Psoas muscle (tissue), 8 donors: Measurements from ENCODE around the gene GPR35. TPM values are rescaled to one million over a fixed set of nuclear protein-coding genes. Genes with fewer than 3 reads are reported as not detected.
A peak's percentile ranks its signal among the peaks of the same experiment; 100 is the strongest.
"Not testable (repeated sequence)": the region's sequence is repeated elsewhere in the genome, so short reads cannot be mapped to it uniquely, and the experiment has no call there.

ENCODE experiments used
- ATAC-seq, 4 donors: fragments of 200-7000 bp; cut with Tn5 transposase; one replicate each; pipeline ENCODE4 v1.9.1; 2020; ENCODE audit warnings: moderate library complexity in 3 of 4, mild to moderate bottlenecking in 2 of 4
- DNase-seq, 2 donors: peaks; one replicate each; pipeline ENCODE4 v3.0.0-alpha.2; 2020
- H3K27ac ChIP-seq: fragments of 200-600 bp; one replicate; pipeline ENCODE4 v1.8.0; 2022
- H3K27me3 ChIP-seq, 3 donors: fragments of 200-600 bp in 1 of 3; one replicate each; pipeline versions ENCODE4 v1.6.1 to v1.8.0; 2013 to 2022; ENCODE audit warnings: low read length in 2 of 3, mild to moderate bottlenecking in 2 of 3, moderate library complexity in 1 of 3; ENCODE audit not compliant: insufficient read depth in 3 of 3
- H3K36me3 ChIP-seq, 2 donors: fragments of 200-600 bp in 1 of 2; one replicate each; pipeline versions ENCODE4 v1.6.1 to v1.8.0; 2013 to 2022; ENCODE audit warnings: low read depth in 1 of 2, mild to moderate bottlenecking in 1 of 2, moderate library complexity in 1 of 2; ENCODE audit not compliant: insufficient read depth in 1 of 2
- H3K4me1 ChIP-seq: fragments of 200-600 bp; one replicate; pipeline ENCODE4 v1.8.0; 2022
- H3K4me3 ChIP-seq: fragments of 200-600 bp; one replicate; pipeline ENCODE4 v1.8.0; 2022; ENCODE audit warnings: mild to moderate bottlenecking
- H3K9me3 ChIP-seq: fragments of 200-600 bp; one replicate; pipeline ENCODE4 v1.8.0; 2022
- CTCF ChIP-seq: fragments of 200-600 bp; IDR thresholded peaks from one replicate; pipeline ENCODE4 v1.8.0; 2022; ENCODE audit warnings: antibody characterized with exemption
- WGBS, 3 donors: extraction: QIAGEN DNeasy Blood & Tissue Kit; methylation state at CpG; one replicate each; pipeline versions ENCODE4 v1.1.6 to v1.1.7; 2013; 5-methylcytosine and 5-hydroxymethylcytosine counted together
- intact Hi-C, 2 donors: fragments of 100-400 bp; cut with DNase I; formaldehyde crosslinking; loops; one replicate each; pipeline versions ENCODE4 v1.11.0 to v1.14.2; 2022
- polyA plus RNA-seq, 3 donors: library from polyadenylated mRNA; stranded (reverse); fragments of 200-250 nt; gene quantifications; one replicate each; pipeline ENCODE4 v1.2.3, GENCODE V29; 2013
- total RNA-seq, 4 donors: library from RNA; stranded (reverse); fragmentation: NEBNext Ultra II Directional in 2 of 4; extraction: Animal tissue kit (Norgen Biotek cat#: 25700) in 2 of 4; gene quantifications; one replicate each; pipeline versions ENCODE4 v1.2.1 to v1.2.4, GENCODE V29; 2021 to 2023
- donor health status: healthy with polysubstance abuse.
- donor health status: DM: no; HTN: no; CAD: no; lungs with moderate emphysema.
- donor health status: Bipolar disorder and iron deficiency.
- donor health status: healthy.
- donor health status: DM: yes; HTN: yes; CAD: no.
- donor health status: DM: no; HTN: no; CAD: no.
- donor health status: DM: no; HTN: no; CAD: no.
- donor health status: DM: yes; HTN: yes; CAD: no.

Gene GPR35
- total and polyA plus RNA-seq, 7 donors, result 0.30 to 0.92 (median 0.58) TPM

GRCh38 chr2:240670402-240670801 is 45.1 kb downstream of the GPR35 start:
- H3K4me1 ChIP-seq, result no peaks in the 10 kb centered on the region
- no peak for DNase-seq
- H3K27me3 ChIP-seq, result peaks cover 0 to 16% (median 0%) of the 10 kb centered on the region in 3 donors
- intact Hi-C loops, result no loop called here
- H3K4me3 ChIP-seq, result no peak overlapping the region
- H3K36me3 ChIP-seq, result no peaks in the 10 kb centered on the region
- no peak for TF ChIP-seq CTCF
- H3K27ac ChIP-seq, result no peak overlapping the region
- WGBS, 3 donors, result 81 to 85% (median 81%) methylated on average over 7 of the region's 7 CpGs
- ATAC-seq, result no peak
- no peaks in the 10 kb centered on the region for H3K9me3 ChIP-seq

- intact Hi-C loops, result no loop called here
- DNase-seq, result no peak
These were observed 45.7 kb downstream of the GPR35 start for GRCh38 chr2:240670950-240671349.

GRCh38 chr2:240672076-240672700 is 46.9 kb downstream of the GPR35 start:
- TF ChIP-seq CTCF, result no peak
- no peak overlapping the region for H3K27ac ChIP-seq
- peak in 1 of 4 donors; percentile 10 for ATAC-seq
- WGBS, 3 donors, result 43 to 63% (median 54%) methylated on average over 37 to 46 of the region's 46 CpGs
- H3K9me3 ChIP-seq, result no peaks in the 10 kb centered on the region
- no peaks in the 10 kb centered on the region for H3K36me3 ChIP-seq
- H3K4me1 ChIP-seq, result no peaks in the 10 kb centered on the region
- peak overlapping the region; percentile 41 for H3K4me3 ChIP-seq
- intact Hi-C loops, result no loop called here
- H3K27me3 ChIP-seq, result peaks cover 0 to 8% (median 0%) of the 10 kb centered on the region in 3 donors
- DNase-seq, result no peak

More at GRCh38 chr2:240670950-240671349, 45.7 kb downstream of the GPR35 start:
- ATAC-seq, result no peak
- H3K9me3 ChIP-seq, result no peaks in the 10 kb centered on the region
- no peak overlapping the region for H3K27ac ChIP-seq
- H3K4me1 ChIP-seq, result no peaks in the 10 kb centered on the region
- no peak for TF ChIP-seq CTCF
- 64 to 76% (median 69%) methylated on average over 4 of the region's 4 CpGs for WGBS, 3 donors
- H3K27me3 ChIP-seq, result peaks cover 0 to 12% (median 0%) of the 10 kb centered on the region in 3 donors
- H3K4me3 ChIP-seq, result no peak overlapping the region
- no peaks in the 10 kb centered on the region for H3K36me3 ChIP-seq

GRCh38 chr2:240672701-240673190 is 47.5 kb downstream of the GPR35 start:
- DNase-seq (peak in 1 of 2 donors; percentile 60), ATAC-seq (peak in 3 of 4 donors; percentile 71 to 86 (median 76))
- Histone ChIP-seq H3K9me3 (no peaks in the 10 kb centered on the region), H3K36me3 (no peaks in the 10 kb centered on the region), H3K4me3 (peak overlapping the region; percentile 41), H3K27me3 (peaks cover 0 to 8% (median 0%) of the 10 kb centered on the region in 3 donors), H3K27ac (no peak overlapping the region), H3K4me1 (no peaks in the 10 kb centered on the region)
- no peak for TF ChIP-seq CTCF
- intact Hi-C loops, result no loop called here
- 1 to 4% (median 1%) methylated on average over 39 to 55 of the region's 55 CpGs for WGBS, 3 donors

GRCh38 chr2:240674461-240675184 is 49.3 kb downstream of the GPR35 start:
- H3K4me3 ChIP-seq, H3K27me3 ChIP-seq, H3K4me1 ChIP-seq, intact Hi-C loops, H3K36me3 ChIP-seq, H3K9me3 ChIP-seq, DNase-seq, H3K27ac ChIP-seq: not testable (repeated sequence)
- WGBS, 3 donors, result 19 to 25% (median 20%) methylated on average over 10 to 12 of the region's 16 CpGs
- ATAC-seq, result peak in 2 of 4 donors; percentile 27 to 30

GRCh38 chr2:240675345-240675744 is 50.1 kb downstream of the GPR35 start:
- H3K27me3 ChIP-seq, DNase-seq, H3K36me3 ChIP-seq, H3K27ac ChIP-seq, intact Hi-C loops, H3K4me1 ChIP-seq, H3K9me3 ChIP-seq, H3K4me3 ChIP-seq: not testable (repeated sequence)
- WGBS, 3 donors, result no CpG with 5 or more reads among the region's 24 CpGs
- ATAC-seq, result peak; percentile 28 to 72 (median 56)

GRCh38 chr2:240678043-240678442 is 52.8 kb downstream of the GPR35 start:
- ATAC-seq, DNase-seq, H3K27ac ChIP-seq, H3K9me3 ChIP-seq, H3K36me3 ChIP-seq, H3K4me3 ChIP-seq, H3K27me3 ChIP-seq, intact Hi-C loops, H3K4me1 ChIP-seq: not testable (repeated sequence)
- WGBS, 3 donors, result 60 to 100% (median 69%) methylated on average over 1 to 6 of the region's 14 CpGs
